Measurements from ENCODE around the gene BFSP2. TPM values are rescaled to one million over a fixed set of nuclear protein-coding genes. Genes with fewer than 3 reads are reported as not detected.

The BFSP2 gene
- total and polyA plus RNA-seq, 2 donors (not counting 3 experiments of a cell fraction or from before 2014, with no cell fraction given) = not detected

- no peak for DNase-seq (ENCODE audit: low read depth, low spot score)
- no peaks in the 10 kb centered on the region for H3K79me2 ChIP-seq (ENCODE audit: control insufficient read depth, insufficient read depth, low read length)
- intact Hi-C loops (cut with micrococcal nuclease) = no loop called here
- no peaks in the 10 kb centered on the region for H3K4me1 ChIP-seq (ENCODE audit: control insufficient read depth, extremely low read depth, insufficient read depth, low read length)
- no peaks in the 10 kb centered on the region for H3K9me1 ChIP-seq (replicated peaks; ENCODE audit: control insufficient read depth, extremely low read depth, insufficient read depth, low read length)
- FAIRE-seq = no peak
- H3K36me3 ChIP-seq (ENCODE audit: control insufficient read depth in 2 of 2, extremely low read depth in 1 of 2, insufficient read depth in 2 of 2, low read length in 2 of 2) = no peaks in the 10 kb centered on the region
- no peak overlapping the region for H3K4me3 ChIP-seq (replicated peaks in 1 of 3; ENCODE audit: insufficient read depth in 1 of 3, low read depth in 1 of 3, low read length in 3 of 3)
- no peak overlapping the region for H3K4me2 ChIP-seq (ENCODE audit: insufficient read depth, low read length)
- no peak for TF ChIP-seq EZH2 (IDR thresholded peaks at IDR 0.05; ENCODE audit: borderline replicate concordance, low read depth, low read length, severe bottlenecking)
- TF ChIP-seq FOS (IDR thresholded peaks at IDR 0.05; ENCODE audit: borderline replicate concordance, insufficient read depth, low read length) = no peak
- TF ChIP-seq JUN (IDR thresholded peaks at IDR 0.05; ENCODE audit: borderline replicate concordance, insufficient read depth, insufficient read length, low read depth) = no peak
- TF ChIP-seq MYC (IDR thresholded peaks at IDR 0.05; ENCODE audit: low read depth, low read length) = no peak
- TF ChIP-seq POLR2AphosphoS5 (IDR thresholded peaks at IDR 0.05; ENCODE audit: insufficient read depth, low read depth, low read length) = no peak
- no peak for TF ChIP-seq GATA2 (IDR thresholded peaks at IDR 0.05; ENCODE audit: insufficient read depth, insufficient read length, low read depth, low read length)
- TF ChIP-seq CTCF (IDR thresholded peaks at IDR 0.05; ENCODE audit: extremely low read depth in 1 of 2, insufficient read depth in 1 of 2, low read depth in 1 of 2, low read length in 2 of 2) = no peak
- TF ChIP-seq, protein P1, sequence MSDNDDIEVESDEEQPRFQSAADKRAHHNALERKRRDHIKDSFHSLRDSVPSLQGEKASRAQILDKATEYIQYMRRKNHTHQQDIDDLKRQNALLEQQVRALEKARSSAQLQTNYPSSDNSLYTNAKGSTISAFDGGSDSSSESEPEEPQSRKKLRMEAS (IDR thresholded peaks at IDR 0.05; ENCODE audit: insufficient read depth, insufficient read length) = no peak
- TF ChIP-seq POLR2A (IDR thresholded peaks at IDR 0.05; ENCODE audit: low read depth, low read length) = no peak
- ChIA-PET POLR2A (no interaction called here), CTCF (interaction anchor here (0.6 to 3.2 kb wide), 8 partner anchors 8 to 111 kb away, joined by 3 to 13 read pairs (median 4); no protein-coding TSS in a partner anchor)
- H3K27me3 ChIP-seq (ENCODE audit: control insufficient read depth in 2 of 2, insufficient read depth in 2 of 2, low read length in 2 of 2) = peaks cover 0 to 7% of the 10 kb centered on the region in 2 experiments
- no peak overlapping the region for H2AFZ ChIP-seq (ENCODE audit: low read depth, low read length)
- dilution Hi-C loops (cut with MboI; ENCODE audit: extremely low pct_ligation_motif_present, low sequenced_read_pairs) = no loop called here
- no peaks in the 10 kb centered on the region for H3K9me3 ChIP-seq (replicated peaks; ENCODE audit: control insufficient read depth, insufficient read depth, low read length)
- H3K9ac ChIP-seq (replicated peaks; ENCODE audit: extremely low read depth, insufficient read depth, low read length) = no peak overlapping the region
- no peaks in the 10 kb centered on the region for H4K20me1 ChIP-seq (replicated peaks; ENCODE audit: control insufficient read depth, extremely low read depth, insufficient read depth, low read length)
- BruUV-seq (replicated peaks) = no TSS peak
- no peak overlapping the region for H3K27ac ChIP-seq (ENCODE audit: insufficient read depth, low read depth, low read length)
These were observed 67.9 kb downstream of the BFSP2 start for GRCh38 chr3:133467780-133468179.
